HCT116 (cell line): ENCODE measurements around the gene REEP5.

ENCODE experiments used
- CTCF ChIP-seq, 3 experiments: fragments of 200-600 bp in 1 of 3; sonication (generic) in 1 of 3; IDR thresholded peaks in 2 of 3; conservative IDR thresholded peaks in 1 of 3; 2 replicates each; pipeline ENCODE4 v1.5.1; 2012 to 2017; ENCODE audit warnings: low read depth in 2 of 3, low read length in 2 of 3, antibody characterized with exemption in 1 of 3, borderline replicate concordance in 1 of 3, control low read depth in 1 of 3, mild to moderate bottlenecking in 1 of 3, mixed read lengths in 1 of 3, mixed run types in 1 of 3, moderate library complexity in 1 of 3; ENCODE audit not compliant: insufficient read depth in 1 of 3
- EZH2 ChIP-seq: fragments of 200-600 bp; sonication (generic); IDR thresholded peaks from 2 replicates; pipeline ENCODE4 v1.6.1; 2017; ENCODE audit warnings: antibody characterized with exemption, mixed run types
- EZH2phosphoT487 ChIP-seq: fragments of 200-600 bp; IDR thresholded peaks from 2 replicates; pipeline ENCODE4 v1.6.1; 2018; ENCODE audit warnings: antibody characterized with exemption, borderline replicate concordance
- FOSL1 ChIP-seq: IDR thresholded peaks from 2 replicates; pipeline ENCODE4 v1.6.1; 2012; ENCODE audit warnings: low read depth
- JUND ChIP-seq: IDR thresholded peaks from 2 replicates; pipeline ENCODE4 v1.6.1; 2012
- MAX ChIP-seq: IDR thresholded peaks from 2 replicates; pipeline ENCODE4 v1.6.1; 2012
- POLR2A ChIP-seq: IDR thresholded peaks from 2 replicates; pipeline ENCODE4 v1.7.0; 2011; ENCODE audit warnings: borderline replicate concordance; ENCODE audit not compliant: insufficient read depth, insufficient read length; ENCODE audit errors: extremely low read depth
- POLR2AphosphoS5 ChIP-seq: IDR thresholded peaks from 2 replicates; pipeline ENCODE4 v1.6.1; 2011; ENCODE audit warnings: mild to moderate bottlenecking, low read depth, low read length, moderate library complexity
- REST ChIP-seq: IDR thresholded peaks from 2 replicates; pipeline ENCODE4 v1.6.1; 2012; ENCODE audit warnings: low read depth
- YY1 ChIP-seq: IDR thresholded peaks from 2 replicates; pipeline ENCODE4 v1.6.1; 2011; ENCODE audit warnings: low read length, low read depth, moderate library complexity, mild to moderate bottlenecking; ENCODE audit not compliant: insufficient replicate concordance; ENCODE audit errors: extremely low read depth
- ZBTB33 ChIP-seq: IDR thresholded peaks from 2 replicates; pipeline ENCODE4 v1.6.1; 2011; ENCODE audit warnings: mild to moderate bottlenecking, low read length, moderate library complexity; ENCODE audit not compliant: insufficient replicate concordance; ENCODE audit errors: extremely low read depth
- ZNF274 ChIP-seq: fragments of 200-500 bp; sonication (Bioruptor generic); IDR thresholded peaks from 2 replicates; pipeline ENCODE4 v1.6.1; 2014; ENCODE audit warnings: mild to moderate bottlenecking, low read depth, low read length, inconsistent platforms

- no peak for TF ChIP-seq EZH2
- TF ChIP-seq MAX: no peak
- TF ChIP-seq CTCF (IDR thresholded peaks at IDR 0.05 in 2 of 3, conservative IDR thresholded peaks at IDR 0.05 in 1 of 3; ENCODE audit: borderline replicate concordance in 1 of 3, insufficient read depth in 1 of 3, low read depth in 2 of 3, low read length in 2 of 3): no peak
- no peak for TF ChIP-seq EZH2phosphoT487
- TF ChIP-seq REST: no peak
- no peak for TF ChIP-seq YY1
- no peak for TF ChIP-seq ZNF274
- no peak for TF ChIP-seq POLR2AphosphoS5
- TF ChIP-seq ZBTB33: no peak
- TF ChIP-seq JUND: no peak
- TF ChIP-seq POLR2A: no peak
- no peak for TF ChIP-seq FOSL1
Observed at GRCh38 chr5:112918136-112918535, 3.9 kb downstream of the REEP5 start.
